HG03439 (cell line): Measurements from ENCODE around the gene SLC25A11.
"Not testable (repeated sequence)": the region's sequence is repeated elsewhere in the genome, so short reads cannot be mapped to it uniquely, and the experiment has no call there.

Experiments used
- ATAC-seq: cut with Tn5 transposase; IDR thresholded peaks from one replicate; pipeline ENCODE4 v1.9.1; 2021; ENCODE audit warnings: mild to moderate bottlenecking, moderate library complexity; ENCODE audit not compliant: unreplicated experiment

Gene SLC25A11

GRCh38 chr17:4945176-4945943 lies 5.5 kb upstream of the SLC25A11 start:
- ATAC-seq: peak; percentile 17

GRCh38 chr17:4944554-4945175 lies 4.8 kb upstream of the SLC25A11 start:
- no peak for ATAC-seq

GRCh38 chr17:4944163-4944553 lies 4.3 kb upstream of the SLC25A11 start:
- ATAC-seq: no peak

GRCh38 chr17:4942760-4943508 lies 3.1 kb upstream of the SLC25A11 start:
- no peak for ATAC-seq

- ATAC-seq: no peak
These were observed 1.4 kb upstream of the SLC25A11 start for GRCh38 chr17:4941319-4941610.

GRCh38 chr17:4940555-4941318 lies 891 bp upstream of the SLC25A11 start:
- no peak for ATAC-seq

GRCh38 chr17:4939546-4939795 lies 375 bp downstream of the SLC25A11 start:
- ATAC-seq: no peak

- peak; percentile 1 for ATAC-seq
These were observed 929 bp downstream of the SLC25A11 start for GRCh38 chr17:4938688-4939545.

GRCh38 chr17:4938069-4938491 lies 1.8 kb downstream of the SLC25A11 start:
- no peak for ATAC-seq

- ATAC-seq: no peak
These were observed 2.3 kb downstream of the SLC25A11 start for GRCh38 chr17:4937553-4937952.

GRCh38 chr17:4936436-4936835 lies 3.4 kb downstream of the SLC25A11 start:
- ATAC-seq: no peak

GRCh38 chr17:4935650-4936049 lies 4.2 kb downstream of the SLC25A11 start:
- no peak for ATAC-seq

- ATAC-seq: no peak
These were observed 5.5 kb downstream of the SLC25A11 start for GRCh38 chr17:4934173-4934979.

- no peak for ATAC-seq
These were observed 6.2 kb downstream of the SLC25A11 start for GRCh38 chr17:4933646-4934045.

GRCh38 chr17:4932756-4933155 lies 7.1 kb downstream of the SLC25A11 start:
- no peak for ATAC-seq

- no peak for ATAC-seq
These were observed 7.9 kb downstream of the SLC25A11 start, which contains the start of gene GP1BA for GRCh38 chr17:4931963-4932362. Gene GP1BA (plus strand): TSS chr17:4932277. CDS start chr17:4932605, 328 bp downstream.

- no peak for ATAC-seq
These were observed 11.0 kb downstream of the SLC25A11 start for GRCh38 chr17:4928881-4929280.

- not testable (repeated sequence) for ATAC-seq
These were observed 13.1 kb downstream of the SLC25A11 start for GRCh38 chr17:4926577-4927335.

- no peak for ATAC-seq
These were observed 18.5 kb downstream of the SLC25A11 start for GRCh38 chr17:4921320-4921719.
